ENCODE data around the gene MAP3K21. TPM values are rescaled to one million over a fixed set of nuclear protein-coding genes. Genes with fewer than 3 reads are reported as not detected.

MAP3K21 gene
- total RNA-seq, 1 donor from 2014 or later: 7.6 TPM

GRCh38 chr1:233326811-233327650, 493 bp upstream of the MAP3K21 start:
- H3K36me3 ChIP-seq (ENCODE audit: control insufficient read depth, insufficient read depth, low read length): no peaks in the 10 kb centered on the region

DNA sequence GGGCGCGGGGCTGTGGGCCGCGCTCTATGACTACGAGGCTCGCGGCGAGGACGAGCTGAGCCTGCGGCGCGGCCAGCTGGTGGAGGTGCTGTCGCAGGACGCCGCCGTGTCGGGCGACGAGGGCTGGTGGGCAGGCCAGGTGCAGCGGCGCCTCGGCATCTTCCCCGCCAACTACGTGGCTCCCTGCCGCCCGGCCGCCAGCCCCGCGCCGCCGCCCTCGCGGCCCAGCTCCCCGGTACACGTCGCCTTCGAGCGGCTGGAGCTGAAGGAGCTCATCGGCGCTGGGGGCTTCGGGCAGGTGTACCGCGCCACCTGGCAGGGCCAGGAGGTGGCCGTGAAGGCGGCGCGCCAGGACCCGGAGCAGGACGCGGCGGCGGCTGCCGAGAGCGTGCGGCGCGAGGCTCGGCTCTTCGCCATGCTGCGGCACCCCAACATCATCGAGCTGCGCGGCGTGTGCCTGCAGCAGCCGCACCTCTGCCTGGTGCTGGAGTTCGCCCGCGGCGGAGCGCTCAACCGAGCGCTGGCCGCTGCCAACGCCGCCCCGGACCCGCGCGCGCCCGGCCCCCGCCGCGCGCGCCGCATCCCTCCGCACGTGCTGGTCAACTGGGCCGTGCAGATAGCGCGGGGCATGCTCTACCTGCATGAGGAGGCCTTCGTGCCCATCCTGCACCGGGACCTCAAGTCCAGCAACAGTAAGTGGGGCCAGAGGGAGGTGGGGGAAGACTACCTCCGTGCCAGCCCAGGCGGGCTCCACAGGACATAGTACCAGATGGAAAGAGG, 808 bp downstream of the MAP3K21 start:
- Histone ChIP-seq H3K36me3 (ENCODE audit: control insufficient read depth, insufficient read depth, low read length) (no peaks in the 10 kb centered on the region), H3K27me3 (ENCODE audit: control insufficient read depth, insufficient read depth, low read length) (no peaks in the 10 kb centered on the region), H3K4me3 (ENCODE audit: low read depth, low read length) (peak overlapping the region; percentile 60)
- TF ChIP-seq CTCF (IDR thresholded peaks at IDR 0.05; ENCODE audit: insufficient read depth, low read length, poor library complexity, severe bottlenecking): no peak
- no peak for DNase-seq (ENCODE audit: low read depth)

More at GRCh38 chr1:233326811-233327650, 493 bp upstream of the MAP3K21 start:
- H3K4me3 ChIP-seq (ENCODE audit: low read depth, low read length): peak overlapping the region; percentile 38
- DNase-seq (ENCODE audit: low read depth): peak; percentile 56
- no peaks in the 10 kb centered on the region for H3K27me3 ChIP-seq (ENCODE audit: control insufficient read depth, insufficient read depth, low read length)
- no peak for TF ChIP-seq CTCF (IDR thresholded peaks at IDR 0.05; ENCODE audit: insufficient read depth, low read length, poor library complexity, severe bottlenecking)

DNA sequence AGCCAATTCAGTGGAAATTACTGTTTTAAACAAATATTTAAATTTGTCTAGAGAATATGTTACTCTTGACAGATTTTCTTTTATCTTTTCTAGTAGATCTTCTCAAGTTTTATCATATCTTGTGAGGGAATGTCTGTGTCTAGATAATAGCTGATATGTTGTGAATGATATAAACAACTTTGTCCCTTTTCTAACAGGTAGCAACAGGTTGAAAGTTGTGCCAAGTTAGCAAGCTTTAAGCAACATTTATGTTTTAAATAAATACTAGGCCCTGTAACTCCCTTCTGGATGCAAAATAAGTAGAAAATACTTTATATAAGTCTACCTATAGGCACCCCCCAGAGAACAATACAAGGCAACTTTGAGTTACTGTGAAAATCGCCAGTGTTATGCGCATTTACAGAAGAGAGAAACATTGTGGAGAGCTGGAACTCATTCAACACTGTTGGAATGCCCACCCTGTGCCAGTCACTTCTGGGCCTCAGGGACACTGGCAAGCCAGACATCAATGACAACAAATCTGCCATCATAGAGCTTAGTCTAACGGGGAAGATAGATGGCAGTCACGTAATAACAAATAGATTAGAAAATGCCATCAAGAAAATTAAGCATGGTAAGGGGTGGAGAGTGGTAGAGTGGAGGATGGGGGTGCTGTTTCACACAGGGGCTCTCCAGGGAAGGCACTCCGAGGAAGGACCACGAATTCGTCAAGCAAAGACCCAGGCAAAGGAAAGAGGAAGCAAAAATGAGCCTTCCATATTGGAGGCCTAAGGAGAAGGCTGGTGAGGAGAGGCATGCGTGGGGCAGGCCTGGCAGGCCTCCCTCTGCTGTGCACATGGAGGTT, 4.4 kb downstream of the MAP3K21 start:
- DNase-seq (ENCODE audit: low read depth): no peak
- no peak for TF ChIP-seq CTCF (IDR thresholded peaks at IDR 0.05; ENCODE audit: insufficient read depth, low read length, poor library complexity, severe bottlenecking)
- Histone ChIP-seq H3K36me3 (ENCODE audit: control insufficient read depth, insufficient read depth, low read length) (no peaks in the 10 kb centered on the region), H3K27me3 (ENCODE audit: control insufficient read depth, insufficient read depth, low read length) (no peaks in the 10 kb centered on the region), H3K4me3 (ENCODE audit: low read depth, low read length) (no peak overlapping the region)

- Histone ChIP-seq H3K36me3 (ENCODE audit: control insufficient read depth, insufficient read depth, low read length) (no peaks in the 10 kb centered on the region), H3K27me3 (ENCODE audit: control insufficient read depth, insufficient read depth, low read length) (no peaks in the 10 kb centered on the region), H3K4me3 (ENCODE audit: low read depth, low read length) (no peak overlapping the region)
- DNase-seq (ENCODE audit: low read depth): no peak
- no peak for TF ChIP-seq CTCF (IDR thresholded peaks at IDR 0.05; ENCODE audit: insufficient read depth, low read length, poor library complexity, severe bottlenecking)
Measured at GRCh38 chr1:233333086-233333485, 5.6 kb downstream of the MAP3K21 start.

GRCh38 chr1:233334092-233334491, 6.6 kb downstream of the MAP3K21 start:
- DNase-seq (ENCODE audit: low read depth): no peak
- no peak for TF ChIP-seq CTCF (IDR thresholded peaks at IDR 0.05; ENCODE audit: insufficient read depth, low read length, poor library complexity, severe bottlenecking)
- Histone ChIP-seq H3K36me3 (ENCODE audit: control insufficient read depth, insufficient read depth, low read length) (no peaks in the 10 kb centered on the region), H3K4me3 (ENCODE audit: low read depth, low read length) (no peak overlapping the region), H3K27me3 (ENCODE audit: control insufficient read depth, insufficient read depth, low read length) (no peaks in the 10 kb centered on the region)
